ENCODE results near the gene SDC4. TPM values are rescaled to one million over a fixed set of nuclear protein-coding genes. Genes with fewer than 3 reads are reported as not detected.

Gene SDC4
- total RNA-seq, 4 donors from 2014 or later, result 41.2 to 72.5 (median 63.4) TPM

- no peak for DNase-seq (ENCODE audit: low spot score in 2 of 2)
- Histone ChIP-seq H3K27ac (peak overlapping the region in 3 of 4 donors; percentile 78 to 87 (median 79)), H3K4me3 (peak overlapping the region in 3 of 4 donors; percentile 55 to 58 (median 55))
These were observed 25.9 kb upstream of the SDC4 start for GRCh38 chr20:45374101-45374467.

GRCh38 chr20:45373353-45374100 is 25.3 kb upstream of the SDC4 start:
- peak; percentile 71 to 84 for DNase-seq (ENCODE audit: low spot score in 2 of 2)
- peak overlapping the region; percentile 29 to 58 (median 55) for H3K4me3 ChIP-seq
- peaks cover 0 to 24% (median 0%) of the 10 kb centered on the region in 3 donors for H3K36me3 ChIP-seq
- H3K27me3 ChIP-seq, result no peaks in the 10 kb centered on the region
- WGBS, 2 donors, result 7 to 15% methylated on average over 32 to 34 of the region's 38 CpGs
- H3K9me3 ChIP-seq, result no peaks in the 10 kb centered on the region
- peaks cover 0 to 20% (median 14%) of the 10 kb centered on the region in 4 donors for H3K4me1 ChIP-seq
- TF ChIP-seq POLR2A (IDR thresholded peaks at IDR 0.05), result peak in 1 of 2 donors; percentile 8
- peak in 1 of 2 donors; percentile 51 for TF ChIP-seq EP300 (IDR thresholded peaks at IDR 0.05)
- TF ChIP-seq CTCF (IDR thresholded peaks at IDR 0.05), result peak; percentile 78 to 83 (median 80)
- peak overlapping the region; percentile 37 to 87 (median 78) for H3K27ac ChIP-seq

More at GRCh38 chr20:45374101-45374467, 25.9 kb upstream of the SDC4 start:
- Histone ChIP-seq H3K9me3 (no peaks in the 10 kb centered on the region), H3K27me3 (no peaks in the 10 kb centered on the region), H3K36me3 (peaks cover 0 to 22% (median 0%) of the 10 kb centered on the region in 3 donors), H3K4me1 (peaks cover 0 to 20% (median 12%) of the 10 kb centered on the region in 4 donors)
- no peak for TF ChIP-seq CTCF (IDR thresholded peaks at IDR 0.05)
- TF ChIP-seq EP300 (IDR thresholded peaks at IDR 0.05), result no peak
- no peak for TF ChIP-seq POLR2A (IDR thresholded peaks at IDR 0.05)
- whole genome bisulfite sequencing, 2 donors, result 56 to 66% methylated on average over 9 of the region's 9 CpGs

GRCh38 chr20:45372646-45373352 is 24.6 kb upstream of the SDC4 start:
- no peak for DNase-seq (ENCODE audit: low spot score in 2 of 2)
- WGBS, 2 donors, result 28 to 36% methylated on average over 16 of the region's 30 CpGs
- peaks cover 0 to 22% (median 15%) of the 10 kb centered on the region in 4 donors for H3K4me1 ChIP-seq
- TF ChIP-seq CTCF (IDR thresholded peaks at IDR 0.05), result no peak
- TF ChIP-seq EP300 (IDR thresholded peaks at IDR 0.05), result no peak
- no peak for TF ChIP-seq POLR2A (IDR thresholded peaks at IDR 0.05)
- no peaks in the 10 kb centered on the region for H3K9me3 ChIP-seq
- peak overlapping the region; percentile 37 to 87 (median 78) for H3K27ac ChIP-seq
- no peaks in the 10 kb centered on the region for H3K27me3 ChIP-seq
- peak overlapping the region; percentile 29 to 58 (median 55) for H3K4me3 ChIP-seq
- H3K36me3 ChIP-seq, result peaks cover 0 to 32% (median 0%) of the 10 kb centered on the region in 3 donors

GRCh38 chr20:45372241-45372640 is 24.0 kb upstream of the SDC4 start:
- Histone ChIP-seq H3K4me1 (peaks cover 0 to 25% (median 18%) of the 10 kb centered on the region in 4 donors), H3K27me3 (no peaks in the 10 kb centered on the region), H3K36me3 (peaks cover 0 to 35% (median 0%) of the 10 kb centered on the region in 3 donors), H3K4me3 (no peak overlapping the region), H3K9me3 (no peaks in the 10 kb centered on the region), H3K27ac (peak overlapping the region in 1 of 4 donors; percentile 87)
- DNase-seq (ENCODE audit: low spot score in 2 of 2), result no peak
- WGBS, 2 donors, result 83 to 86% methylated on average over 10 of the region's 10 CpGs
- TF ChIP-seq POLR2A (IDR thresholded peaks at IDR 0.05) (no peak), CTCF (IDR thresholded peaks at IDR 0.05) (no peak), EP300 (IDR thresholded peaks at IDR 0.05) (no peak)
